Activated T-cell treated with anti-CD3 and anti-CD28 coated beads, Interleukin-2, amount 50 U/mL, for 24 hours (primary cell): Measurements from ENCODE around the gene CCNY.
A peak's percentile ranks its signal among the peaks of the same experiment; 100 is the strongest.

Experiments used
- DNase-seq: peaks from one replicate; pipeline ENCODE4 v3.0.0-alpha.2; 2020
- H3K27ac Mint-ChIP-seq: 2 replicates; pipeline ENCODE4 v1.8.0; 2020; ENCODE audit warnings: mild to moderate bottlenecking, mixed read lengths
- H3K27me3 Mint-ChIP-seq: 2 replicates; pipeline ENCODE4 v1.8.0; 2020; ENCODE audit warnings: mixed read lengths
- H3K36me3 Mint-ChIP-seq: 2 replicates; pipeline ENCODE4 v1.8.0; 2020; ENCODE audit warnings: low read depth, mixed read lengths
- H3K4me1 Mint-ChIP-seq: 2 replicates; pipeline ENCODE4 v1.8.0; 2020; ENCODE audit warnings: low read depth, mixed read lengths
- H3K4me3 Mint-ChIP-seq: 2 replicates; pipeline ENCODE4 v1.8.0; 2020; ENCODE audit warnings: mild to moderate bottlenecking, moderate library complexity, mixed read lengths
- H3K9me3 Mint-ChIP-seq: 2 replicates; pipeline ENCODE4 v1.8.0; 2020; ENCODE audit warnings: mixed read lengths

Gene CCNY

GRCh38 chr10:35375091-35375765 lies 38.9 kb downstream of the CCNY start:
- Mint-ChIP-seq H3K9me3 (no peaks in the 10 kb centered on the region), H3K27ac (peak overlapping the region; percentile 8), H3K27me3 (no peaks in the 10 kb centered on the region), H3K36me3 (peaks cover 5% of the 10 kb centered on the region), H3K4me3 (no peak overlapping the region), H3K4me1 (peaks cover 83% of the 10 kb centered on the region)
- DNase-seq = no peak

DNA sequence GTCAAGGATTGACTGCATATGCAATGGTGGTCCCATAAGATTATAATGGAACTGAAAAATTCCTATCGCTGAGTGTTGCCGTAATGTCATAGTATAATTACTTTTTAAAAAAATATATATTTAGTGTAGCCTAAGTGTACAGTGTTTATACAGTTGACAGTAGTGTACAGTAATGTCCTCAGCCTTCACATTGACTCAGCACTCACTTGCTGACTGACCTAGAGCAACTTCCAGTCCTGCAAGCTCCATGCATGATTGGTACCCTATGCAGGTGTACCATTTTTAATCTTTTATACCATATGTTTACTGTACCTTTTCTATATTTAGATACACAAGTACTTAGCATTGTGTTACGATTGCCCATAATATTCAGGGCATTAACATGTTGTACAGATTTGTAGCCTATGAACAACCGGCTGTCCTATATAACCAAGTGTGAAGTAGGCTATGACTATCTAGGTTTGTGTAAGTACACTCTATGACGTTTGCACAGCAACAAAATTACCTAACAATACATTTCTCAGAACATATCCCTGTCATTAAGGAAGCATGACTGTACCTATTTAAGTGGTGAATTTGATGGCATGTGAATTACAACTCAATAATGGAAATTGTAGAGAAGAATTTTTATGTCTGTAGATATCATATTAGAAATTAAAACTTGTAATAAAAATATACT lies 40.9 kb downstream of the CCNY start:
- no peaks in the 10 kb centered on the region for H3K9me3 Mint-ChIP-seq
- H3K36me3 Mint-ChIP-seq = peaks cover 5% of the 10 kb centered on the region
- H3K27ac Mint-ChIP-seq = no peak overlapping the region
- H3K4me3 Mint-ChIP-seq = no peak overlapping the region
- DNase-seq = no peak
- H3K27me3 Mint-ChIP-seq = no peaks in the 10 kb centered on the region
- H3K4me1 Mint-ChIP-seq = peaks cover 78% of the 10 kb centered on the region

DNA sequence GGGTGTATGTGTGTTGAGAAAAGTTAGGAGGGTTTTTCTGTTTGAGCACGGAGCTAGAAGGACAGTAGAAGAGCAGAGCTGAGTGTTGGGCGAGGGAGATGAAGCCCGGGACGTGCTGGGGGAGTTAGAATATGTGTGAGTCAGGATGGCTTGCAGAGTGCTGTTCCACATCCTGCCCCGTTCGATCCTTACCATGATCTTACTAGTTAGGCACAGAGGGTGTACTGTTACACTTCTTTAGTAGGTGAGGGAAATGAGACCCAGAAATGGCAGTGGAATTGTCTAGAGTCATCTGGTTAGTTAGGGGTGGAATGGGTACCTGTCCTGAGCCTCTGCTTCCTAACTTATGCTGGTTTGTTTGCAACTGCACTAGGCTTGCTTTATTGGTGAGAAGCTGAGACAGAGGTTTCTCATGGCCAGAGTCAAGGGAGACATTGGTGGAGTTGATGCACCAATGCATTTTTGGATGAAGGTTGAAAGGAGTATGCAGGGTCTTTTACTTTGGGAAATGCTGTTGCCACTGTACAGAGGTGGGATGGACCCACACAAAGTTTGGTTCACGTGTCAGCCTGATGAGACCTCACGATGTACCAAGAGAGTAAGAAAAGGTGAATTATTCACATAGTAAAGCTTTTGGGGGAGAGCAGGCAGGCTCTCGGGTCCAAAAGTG lies 42.4 kb downstream of the CCNY start:
- H3K27ac Mint-ChIP-seq = peak overlapping the region; percentile 82
- peaks cover 5% of the 10 kb centered on the region for H3K36me3 Mint-ChIP-seq
- no peaks in the 10 kb centered on the region for H3K27me3 Mint-ChIP-seq
- no peaks in the 10 kb centered on the region for H3K9me3 Mint-ChIP-seq
- peaks cover 75% of the 10 kb centered on the region for H3K4me1 Mint-ChIP-seq
- H3K4me3 Mint-ChIP-seq = peak overlapping the region; percentile 24
- DNase-seq = no peak

GRCh38 chr10:35379226-35380137 lies 43.2 kb downstream of the CCNY start:
- H3K27me3 Mint-ChIP-seq = no peaks in the 10 kb centered on the region
- peak overlapping the region; percentile 82 for H3K27ac Mint-ChIP-seq
- peaks cover 74% of the 10 kb centered on the region for H3K4me1 Mint-ChIP-seq
- H3K36me3 Mint-ChIP-seq = peaks cover 5% of the 10 kb centered on the region
- peak overlapping the region; percentile 24 for H3K4me3 Mint-ChIP-seq
- DNase-seq = no peak
- H3K9me3 Mint-ChIP-seq = no peaks in the 10 kb centered on the region

- Mint-ChIP-seq H3K4me1 (peaks cover 71% of the 10 kb centered on the region), H3K9me3 (no peaks in the 10 kb centered on the region), H3K27me3 (no peaks in the 10 kb centered on the region), H3K4me3 (no peak overlapping the region), H3K27ac (no peak overlapping the region), H3K36me3 (peaks cover 7% of the 10 kb centered on the region)
- no peak for DNase-seq
Observed at GRCh38 chr10:35382096-35382495, 45.8 kb downstream of the CCNY start.

DNA sequence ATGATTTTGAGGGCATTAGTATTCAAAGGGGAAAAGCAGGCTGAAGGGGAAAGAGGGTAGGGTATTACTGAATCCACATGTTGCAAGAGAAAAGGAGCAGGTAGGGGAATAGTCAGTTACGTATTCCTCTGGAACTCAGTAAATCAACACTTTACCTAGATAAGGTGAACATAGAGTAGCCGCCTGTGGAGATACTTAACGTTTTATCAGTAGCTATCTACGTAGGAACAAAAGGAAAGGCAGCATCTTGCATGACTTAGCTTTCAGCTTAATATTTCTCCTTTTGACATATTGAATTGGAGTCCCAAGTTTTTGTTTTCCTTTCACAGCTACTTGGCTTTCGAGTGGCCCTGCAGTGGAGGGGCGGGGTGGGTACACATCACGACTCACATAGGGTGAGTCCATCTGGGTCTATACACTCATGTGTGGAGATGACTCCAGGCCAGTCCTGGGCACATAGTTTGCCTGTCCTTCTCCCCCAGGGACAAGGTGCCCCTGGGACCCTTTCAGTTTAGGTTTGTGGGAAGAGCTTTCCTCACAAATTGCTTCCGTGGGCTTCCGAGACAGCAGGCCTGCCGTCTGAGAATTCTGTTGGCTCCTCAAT lies 48.1 kb downstream of the CCNY start:
- Mint-ChIP-seq H3K4me1 (peaks cover 65% of the 10 kb centered on the region), H3K9me3 (peaks cover 2% of the 10 kb centered on the region), H3K4me3 (no peak overlapping the region)

DNA sequence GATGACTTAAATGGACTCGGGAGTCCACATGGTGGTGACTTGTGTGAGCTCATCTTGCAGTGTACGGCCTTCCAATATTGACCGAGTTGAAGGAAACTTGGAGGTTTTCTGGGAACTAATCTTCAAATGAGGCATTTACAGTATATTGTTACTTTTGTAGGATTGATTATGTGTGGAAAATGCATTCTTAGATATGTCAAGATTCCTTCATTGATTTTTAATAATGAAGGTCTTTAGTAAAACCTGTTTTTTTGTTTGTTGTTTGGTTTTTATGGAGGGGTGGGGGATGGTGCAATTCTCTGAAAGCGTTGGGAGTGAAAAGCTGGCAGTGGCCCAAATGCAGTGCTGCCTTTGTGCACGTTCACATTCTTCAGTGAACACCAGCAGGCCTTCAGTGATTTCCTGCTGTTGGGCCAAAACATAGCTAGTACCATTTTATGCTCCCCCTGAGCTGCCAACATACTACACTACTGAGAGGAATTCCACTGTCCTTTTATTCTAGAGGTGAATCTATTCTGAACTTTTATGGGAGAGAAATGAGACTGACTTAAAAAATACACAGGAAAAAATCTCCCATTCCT lies 50.4 kb downstream of the CCNY start:
- Mint-ChIP-seq H3K4me3 (no peak overlapping the region), H3K27ac (no peak overlapping the region), H3K4me1 (peaks cover 56% of the 10 kb centered on the region), H3K9me3 (peaks cover 17% of the 10 kb centered on the region), H3K36me3 (peaks cover 32% of the 10 kb centered on the region), H3K27me3 (no peaks in the 10 kb centered on the region)
- DNase-seq = no peak

More for the DNA sequence above, 48.1 kb downstream of the CCNY start:
- no peak overlapping the region for H3K27ac Mint-ChIP-seq
- no peak for DNase-seq
- H3K36me3 Mint-ChIP-seq = peaks cover 14% of the 10 kb centered on the region
- H3K27me3 Mint-ChIP-seq = no peaks in the 10 kb centered on the region

- Mint-ChIP-seq H3K36me3 (peaks cover 34% of the 10 kb centered on the region), H3K4me3 (no peak overlapping the region), H3K4me1 (peaks cover 64% of the 10 kb centered on the region), H3K27me3 (no peaks in the 10 kb centered on the region), H3K27ac (no peak overlapping the region), H3K9me3 (peaks cover 17% of the 10 kb centered on the region)
- no peak for DNase-seq
Observed at GRCh38 chr10:35387768-35388167, 51.5 kb downstream of the CCNY start.

- no peak for DNase-seq
- H3K4me1 Mint-ChIP-seq = peaks cover 66% of the 10 kb centered on the region
- H3K27ac Mint-ChIP-seq = no peak overlapping the region
- H3K36me3 Mint-ChIP-seq = peaks cover 34% of the 10 kb centered on the region
- H3K9me3 Mint-ChIP-seq = peaks cover 17% of the 10 kb centered on the region
- H3K27me3 Mint-ChIP-seq = no peaks in the 10 kb centered on the region
- no peak overlapping the region for H3K4me3 Mint-ChIP-seq
Observed at GRCh38 chr10:35388197-35388596, 51.9 kb downstream of the CCNY start.

GRCh38 chr10:35388682-35389081 lies 52.4 kb downstream of the CCNY start:
- no peak for DNase-seq
- H3K4me3 Mint-ChIP-seq = no peak overlapping the region
- H3K9me3 Mint-ChIP-seq = peaks cover 17% of the 10 kb centered on the region
- no peaks in the 10 kb centered on the region for H3K27me3 Mint-ChIP-seq
- no peak overlapping the region for H3K27ac Mint-ChIP-seq
- H3K36me3 Mint-ChIP-seq = peaks cover 34% of the 10 kb centered on the region
- peaks cover 68% of the 10 kb centered on the region for H3K4me1 Mint-ChIP-seq

DNA sequence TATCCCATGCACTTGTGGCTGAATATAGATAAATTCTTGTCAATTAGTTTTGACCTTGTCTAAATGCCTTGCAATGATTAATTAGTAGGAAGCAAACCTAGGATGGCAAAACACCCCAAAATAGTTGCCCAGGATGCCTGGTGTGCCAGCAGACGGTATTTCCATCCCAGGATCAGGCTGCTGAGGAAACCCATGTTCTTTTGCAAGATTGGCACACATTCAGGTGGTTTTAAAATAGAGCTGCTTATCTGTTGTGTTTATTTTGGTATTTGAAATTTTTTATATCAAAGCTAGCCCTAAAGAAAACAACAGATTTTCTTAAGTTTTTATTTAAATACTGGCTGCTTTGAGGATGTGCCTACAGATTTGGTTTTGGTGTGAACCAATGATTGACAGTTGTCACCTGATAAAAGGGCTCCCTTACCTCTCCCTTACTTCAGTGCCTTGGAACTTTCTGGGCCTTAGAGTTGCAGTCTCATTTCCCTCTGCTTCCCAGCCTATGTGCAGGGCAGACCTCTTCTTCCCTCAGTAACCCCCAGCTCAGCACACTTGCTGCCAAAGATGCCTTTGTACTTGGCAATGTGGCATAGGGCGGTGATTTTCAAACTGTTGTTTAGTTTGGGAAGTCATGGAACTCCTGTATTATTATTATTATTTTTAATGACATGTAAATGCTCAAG lies 54.0 kb downstream of the CCNY start:
- Mint-ChIP-seq H3K36me3 (peaks cover 34% of the 10 kb centered on the region), H3K9me3 (peaks cover 17% of the 10 kb centered on the region), H3K27me3 (no peaks in the 10 kb centered on the region), H3K4me1 (peaks cover 72% of the 10 kb centered on the region), H3K4me3 (no peak overlapping the region), H3K27ac (no peak overlapping the region)
- DNase-seq = no peak

- H3K36me3 Mint-ChIP-seq = peaks cover 32% of the 10 kb centered on the region
- H3K4me3 Mint-ChIP-seq = no peak overlapping the region
- no peak overlapping the region for H3K27ac Mint-ChIP-seq
- DNase-seq = no peak
- peaks cover 17% of the 10 kb centered on the region for H3K9me3 Mint-ChIP-seq
- no peaks in the 10 kb centered on the region for H3K27me3 Mint-ChIP-seq
- peaks cover 70% of the 10 kb centered on the region for H3K4me1 Mint-ChIP-seq
Observed at GRCh38 chr10:35390843-35391152, 54.5 kb downstream of the CCNY start.

DNA sequence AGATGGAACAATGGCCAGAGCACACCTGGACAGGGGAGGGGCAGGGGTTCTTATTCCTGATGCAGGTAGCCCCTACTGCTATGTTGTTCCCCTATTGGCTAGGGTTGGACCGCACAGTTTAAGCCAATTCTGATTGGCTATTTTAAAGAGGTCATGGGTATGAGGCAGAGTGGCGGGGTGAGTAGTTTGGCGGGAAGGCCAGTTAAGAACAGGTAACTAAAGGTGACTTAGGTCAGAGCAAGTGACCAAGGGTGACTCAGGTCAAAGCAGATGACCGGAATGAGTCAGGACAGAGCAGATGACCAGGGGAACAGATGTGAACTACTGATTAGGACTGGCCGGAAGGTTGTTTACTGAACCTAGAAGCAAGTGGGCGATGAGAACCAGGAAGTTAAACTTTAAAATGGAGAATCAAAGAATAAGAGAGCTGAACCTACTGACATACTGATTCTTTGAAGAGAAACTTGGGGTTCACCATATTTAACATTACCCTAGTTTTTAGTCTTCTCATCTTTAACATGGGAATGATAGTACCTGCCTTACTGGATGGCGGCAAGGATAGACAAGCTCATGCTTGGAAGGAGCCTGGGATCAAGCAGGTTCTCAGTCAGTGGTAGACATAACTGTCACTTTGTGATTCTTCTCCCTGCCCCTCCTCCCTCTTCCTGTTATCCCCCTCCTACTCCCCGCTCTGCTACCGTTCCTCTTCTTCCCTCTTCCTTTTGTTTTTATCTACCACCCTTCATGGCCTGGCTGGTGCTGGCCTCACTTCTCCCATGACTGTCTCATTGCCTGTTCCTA lies 55.0 kb downstream of the CCNY start:
- H3K4me3 Mint-ChIP-seq = no peak overlapping the region
- H3K9me3 Mint-ChIP-seq = peaks cover 17% of the 10 kb centered on the region
- H3K27me3 Mint-ChIP-seq = no peaks in the 10 kb centered on the region
- DNase-seq = no peak
- H3K4me1 Mint-ChIP-seq = peaks cover 69% of the 10 kb centered on the region
- H3K36me3 Mint-ChIP-seq = peaks cover 27% of the 10 kb centered on the region
- no peak overlapping the region for H3K27ac Mint-ChIP-seq
